Urinary bladder (tissue), 4 donors: ENCODE results near the gene TNS3. TPM values are rescaled to one million over a fixed set of nuclear protein-coding genes. Genes with fewer than 3 reads are reported as not detected.

Experiments
- DNase-seq: peaks from one replicate; pipeline ENCODE4 v3.0.0-alpha.2; 2015; ENCODE audit errors: extremely low spot score
- H3K27ac ChIP-seq: one replicate; pipeline ENCODE4 v1.5.1; 2013; ENCODE audit warnings: low read depth, mild to moderate bottlenecking, moderate library complexity
- H3K36me3 ChIP-seq: one replicate; pipeline ENCODE4 v1.6.1; 2013; ENCODE audit warnings: mild to moderate bottlenecking, moderate library complexity; ENCODE audit not compliant: insufficient read depth
- H3K4me1 ChIP-seq: one replicate; pipeline ENCODE4 v1.6.1; 2013; ENCODE audit warnings: mild to moderate bottlenecking, moderate library complexity; ENCODE audit not compliant: insufficient read depth
- H3K4me3 ChIP-seq: one replicate; pipeline ENCODE4 v1.5.1; 2013; ENCODE audit warnings: low read depth, low read length
- WGBS: extraction: QIAGEN DNeasy Blood & Tissue Kit; methylation state at CpG from one replicate; pipeline ENCODE4 v1.1.7; 2013; 5-methylcytosine and 5-hydroxymethylcytosine counted together
- polyA plus RNA-seq: library from polyadenylated mRNA; stranded (reverse); fragments of 200-250 nt; gene quantifications from one replicate; pipeline ENCODE4 v1.2.3, GENCODE V29; 2013
- total RNA-seq: library from RNA; depleted of rRNA; stranded (reverse); fragments of >200 nt; gene quantifications from one replicate; pipeline ENCODE4 v1.2.3, GENCODE V29; 2014
- donor health status: healthy with polysubstance abuse.
- donor health status: healthy.

TNS3 gene
- total and polyA plus RNA-seq, 2 donors, result 15.5 to 71.3 TPM

GRCh38 chr7:47401611-47402570 is 180.0 kb downstream of the TNS3 start:
- H3K27ac ChIP-seq, result no peak overlapping the region
- DNase-seq, result no peak
- 86% methylated on average over 17 of the region's 17 CpGs for WGBS

GRCh38 chr7:47400741-47401206 is 181.1 kb downstream of the TNS3 start:
- WGBS, result 92% methylated on average over 21 of the region's 21 CpGs
- Histone ChIP-seq H3K4me1 (no peaks in the 10 kb centered on the region), H3K27ac (no peak overlapping the region), H3K36me3 (no peaks in the 10 kb centered on the region), H3K4me3 (no peak overlapping the region)
- DNase-seq, result no peak

More at GRCh38 chr7:47401611-47402570, 180.0 kb downstream of the TNS3 start:
- Histone ChIP-seq H3K4me3 (no peak overlapping the region), H3K4me1 (no peaks in the 10 kb centered on the region), H3K36me3 (no peaks in the 10 kb centered on the region)

DNA sequence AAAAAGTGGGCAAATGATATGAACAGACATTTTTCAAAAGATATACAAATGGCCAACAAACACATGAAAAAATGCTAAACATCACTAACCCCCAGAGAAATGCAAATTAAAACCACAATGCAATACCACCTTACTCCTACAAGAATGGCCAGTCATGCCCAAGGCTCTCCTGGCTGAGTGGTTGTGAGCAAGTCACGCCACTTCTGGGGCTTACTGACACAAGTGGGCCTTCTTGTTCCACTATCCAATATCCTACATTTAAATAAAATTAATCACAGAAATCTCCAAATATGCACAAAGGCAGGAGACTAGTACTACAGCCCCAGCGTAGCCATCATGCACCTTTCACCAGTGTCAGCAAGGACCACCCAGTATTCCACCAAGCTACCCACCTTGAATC is 181.9 kb downstream of the TNS3 start:
- Histone ChIP-seq H3K4me3 (no peak overlapping the region), H3K27ac (no peak overlapping the region), H3K4me1 (no peaks in the 10 kb centered on the region), H3K36me3 (no peaks in the 10 kb centered on the region)
- no peak for DNase-seq
- 98% methylated on average over 2 of the region's 2 CpGs for WGBS

DNA sequence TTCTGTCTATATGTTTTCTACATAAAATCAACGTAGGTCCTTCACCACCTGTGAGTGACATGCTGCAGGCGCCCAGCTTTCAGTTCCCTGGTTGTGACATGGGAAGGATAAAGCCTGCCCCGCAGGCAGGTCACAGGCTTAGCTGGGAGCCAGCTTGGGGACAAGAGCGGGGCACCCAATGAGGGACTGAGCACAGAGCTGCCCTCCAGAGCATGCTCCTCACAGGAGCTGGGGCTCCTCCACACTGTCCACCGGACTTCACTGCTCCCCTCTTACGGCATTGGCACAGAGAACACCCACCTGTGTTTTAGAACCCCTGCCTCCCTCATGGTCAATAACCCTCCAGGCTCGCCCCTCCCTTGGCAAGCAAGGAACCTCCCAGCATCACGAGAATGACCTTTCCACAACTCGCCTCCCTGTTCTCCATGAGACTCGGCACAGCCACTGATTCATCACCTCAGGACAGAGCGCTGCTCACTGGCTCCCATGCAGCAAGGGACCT is 187.1 kb downstream of the TNS3 start:
- DNase-seq, result no peak
- H3K36me3 ChIP-seq, result no peaks in the 10 kb centered on the region
- 94% methylated on average over 11 of the region's 11 CpGs for WGBS
- H3K27ac ChIP-seq, result no peak overlapping the region
- no peak overlapping the region for H3K4me3 ChIP-seq
- no peaks in the 10 kb centered on the region for H3K4me1 ChIP-seq

GRCh38 chr7:47394216-47394615 is 187.7 kb downstream of the TNS3 start:
- H3K36me3 ChIP-seq, result no peaks in the 10 kb centered on the region
- DNase-seq, result no peak
- 95% methylated on average over 6 of the region's 6 CpGs for WGBS
- H3K4me1 ChIP-seq, result no peaks in the 10 kb centered on the region
- no peak overlapping the region for H3K4me3 ChIP-seq
- H3K27ac ChIP-seq, result no peak overlapping the region

DNA sequence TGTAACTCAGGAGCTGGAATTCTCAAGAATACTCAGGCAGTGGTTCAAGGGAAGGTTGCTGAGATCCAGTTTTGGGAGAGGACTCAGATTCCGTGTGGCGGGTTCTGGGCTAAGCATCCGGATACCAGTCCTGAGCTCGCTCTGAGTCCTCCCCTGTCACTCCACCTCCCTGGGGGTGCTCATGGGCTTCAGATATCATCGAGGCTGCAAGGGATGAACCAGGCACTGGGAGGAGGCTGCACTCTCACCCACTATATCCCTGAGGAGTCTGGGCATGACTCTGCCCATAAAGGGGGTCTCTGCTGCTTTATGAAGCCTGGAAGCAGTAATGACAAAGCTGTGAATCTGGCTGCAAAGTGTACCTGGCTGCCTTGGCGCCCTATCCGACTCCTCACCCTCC is 188.5 kb downstream of the TNS3 start:
- DNase-seq, result no peak
- Histone ChIP-seq H3K4me3 (no peak overlapping the region), H3K4me1 (no peaks in the 10 kb centered on the region), H3K27ac (no peak overlapping the region), H3K36me3 (no peaks in the 10 kb centered on the region)
- WGBS, result 91% methylated on average over 7 of the region's 7 CpGs

GRCh38 chr7:47392241-47392759 is 189.6 kb downstream of the TNS3 start:
- no peaks in the 10 kb centered on the region for H3K36me3 ChIP-seq
- DNase-seq, result peak; percentile 65
- H3K4me3 ChIP-seq, result no peak overlapping the region
- 35% methylated on average over 17 of the region's 17 CpGs for WGBS
- no peak overlapping the region for H3K27ac ChIP-seq
- no peaks in the 10 kb centered on the region for H3K4me1 ChIP-seq

GRCh38 chr7:47391726-47392125 is 190.2 kb downstream of the TNS3 start:
- no peak for DNase-seq
- Histone ChIP-seq H3K4me3 (no peak overlapping the region), H3K36me3 (no peaks in the 10 kb centered on the region), H3K4me1 (no peaks in the 10 kb centered on the region), H3K27ac (no peak overlapping the region)
- WGBS, result 84% methylated on average over 11 of the region's 11 CpGs

GRCh38 chr7:47390914-47391313 is 191.0 kb downstream of the TNS3 start:
- WGBS, result 92% methylated on average over 8 of the region's 8 CpGs
- H3K4me1 ChIP-seq, result no peaks in the 10 kb centered on the region
- no peak for DNase-seq
- no peak overlapping the region for H3K27ac ChIP-seq
- H3K36me3 ChIP-seq, result no peaks in the 10 kb centered on the region
- no peak overlapping the region for H3K4me3 ChIP-seq

DNA sequence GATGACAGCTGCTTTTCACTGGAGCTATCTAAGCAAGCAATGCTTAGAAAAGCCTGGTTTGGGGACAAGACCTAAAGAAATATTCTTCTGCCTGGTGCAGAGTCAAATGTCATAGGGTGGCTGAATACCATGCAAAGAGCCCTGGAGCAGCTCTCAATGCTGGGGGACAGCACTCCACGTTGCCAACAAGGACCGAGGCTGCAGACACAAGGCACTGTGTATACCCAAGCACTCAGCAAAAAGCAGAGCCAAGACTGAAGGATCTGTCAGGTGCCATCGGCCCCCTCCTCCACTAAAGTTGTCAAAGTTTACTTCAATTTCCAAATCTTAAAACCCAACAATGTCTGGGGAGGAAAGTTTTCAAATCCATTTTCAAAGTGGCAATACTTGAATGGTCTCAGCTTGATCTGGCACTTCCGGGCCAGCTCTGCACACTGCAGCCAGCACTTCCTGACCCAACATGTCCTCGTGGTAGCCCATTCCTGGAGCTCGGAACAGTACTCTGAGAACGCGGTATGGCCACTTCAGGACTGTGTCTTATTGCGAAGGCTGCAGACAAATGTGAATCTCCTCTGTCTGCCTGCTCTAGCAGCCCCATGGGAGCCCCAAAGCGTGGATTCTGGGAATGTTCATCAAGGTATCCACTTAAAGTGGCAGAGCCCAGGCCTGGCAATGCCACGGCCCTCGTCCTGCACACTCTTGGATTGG is 191.8 kb downstream of the TNS3 start:
- H3K4me1 ChIP-seq, result no peaks in the 10 kb centered on the region
- DNase-seq, result no peak
- WGBS, result 89% methylated on average over 12 of the region's 12 CpGs

GRCh38 chr7:47389171-47389922 is 192.6 kb downstream of the TNS3 start:
- Histone ChIP-seq H3K4me3 (no peak overlapping the region), H3K36me3 (no peaks in the 10 kb centered on the region), H3K27ac (no peak overlapping the region), H3K4me1 (no peaks in the 10 kb centered on the region)
- WGBS, result 97% methylated on average over 16 of the region's 16 CpGs
- no peak for DNase-seq

More for the DNA sequence above, 191.8 kb downstream of the TNS3 start:
- no peak overlapping the region for H3K27ac ChIP-seq
- no peaks in the 10 kb centered on the region for H3K36me3 ChIP-seq
- no peak overlapping the region for H3K4me3 ChIP-seq

DNA sequence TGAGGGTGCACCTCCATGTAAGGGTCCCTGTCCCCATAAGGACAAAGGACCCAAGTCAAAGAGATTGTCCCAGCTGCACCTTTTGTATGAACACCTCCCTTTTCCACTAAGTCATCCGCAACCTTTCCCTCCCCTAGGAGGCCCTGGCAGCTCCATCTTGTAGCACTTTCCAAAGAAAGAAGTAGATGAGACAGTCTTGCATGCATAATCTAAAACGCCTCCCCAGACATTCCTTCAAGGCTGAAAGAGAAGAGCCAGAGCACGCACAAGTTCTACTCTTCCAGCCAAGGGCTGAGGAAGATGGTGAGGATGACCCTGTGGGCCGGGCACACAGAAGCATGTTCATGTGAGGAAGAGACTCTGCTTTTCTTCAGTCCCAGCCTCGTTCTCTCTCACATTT is 194.4 kb downstream of the TNS3 start:
- Histone ChIP-seq H3K27ac (no peak overlapping the region), H3K4me1 (no peaks in the 10 kb centered on the region), H3K36me3 (no peaks in the 10 kb centered on the region), H3K4me3 (no peak overlapping the region)
- DNase-seq, result no peak
- WGBS, result 88% methylated on average over 5 of the region's 5 CpGs

GRCh38 chr7:47386273-47386835 is 195.6 kb downstream of the TNS3 start:
- 96% methylated on average over 14 of the region's 14 CpGs for WGBS

More at GRCh38 chr7:47386273-47386835, 195.6 kb downstream of the TNS3 start:
- H3K27ac ChIP-seq, result no peak overlapping the region
- DNase-seq, result no peak
- no peaks in the 10 kb centered on the region for H3K4me1 ChIP-seq
- no peak overlapping the region for H3K4me3 ChIP-seq
- H3K36me3 ChIP-seq, result peaks cover 2% of the 10 kb centered on the region
